Stimulated activated CD4-positive, alpha-beta T cell treated with anti-CD3 and anti-CD28 coated beads, TNF-alpha, amount 100 ng/mL, for 48 hours (primary cell): ENCODE measurements around the gene ZNF772.
A peak's percentile ranks its signal among the peaks of the same experiment; 100 is the strongest.

Source experiments
- DNase-seq, 3 donors: peaks; one replicate each; pipeline ENCODE4 v3.0.0-alpha.2; 2020; ENCODE audit warnings: low read depth in 3 of 3

ZNF772 gene

DNA sequence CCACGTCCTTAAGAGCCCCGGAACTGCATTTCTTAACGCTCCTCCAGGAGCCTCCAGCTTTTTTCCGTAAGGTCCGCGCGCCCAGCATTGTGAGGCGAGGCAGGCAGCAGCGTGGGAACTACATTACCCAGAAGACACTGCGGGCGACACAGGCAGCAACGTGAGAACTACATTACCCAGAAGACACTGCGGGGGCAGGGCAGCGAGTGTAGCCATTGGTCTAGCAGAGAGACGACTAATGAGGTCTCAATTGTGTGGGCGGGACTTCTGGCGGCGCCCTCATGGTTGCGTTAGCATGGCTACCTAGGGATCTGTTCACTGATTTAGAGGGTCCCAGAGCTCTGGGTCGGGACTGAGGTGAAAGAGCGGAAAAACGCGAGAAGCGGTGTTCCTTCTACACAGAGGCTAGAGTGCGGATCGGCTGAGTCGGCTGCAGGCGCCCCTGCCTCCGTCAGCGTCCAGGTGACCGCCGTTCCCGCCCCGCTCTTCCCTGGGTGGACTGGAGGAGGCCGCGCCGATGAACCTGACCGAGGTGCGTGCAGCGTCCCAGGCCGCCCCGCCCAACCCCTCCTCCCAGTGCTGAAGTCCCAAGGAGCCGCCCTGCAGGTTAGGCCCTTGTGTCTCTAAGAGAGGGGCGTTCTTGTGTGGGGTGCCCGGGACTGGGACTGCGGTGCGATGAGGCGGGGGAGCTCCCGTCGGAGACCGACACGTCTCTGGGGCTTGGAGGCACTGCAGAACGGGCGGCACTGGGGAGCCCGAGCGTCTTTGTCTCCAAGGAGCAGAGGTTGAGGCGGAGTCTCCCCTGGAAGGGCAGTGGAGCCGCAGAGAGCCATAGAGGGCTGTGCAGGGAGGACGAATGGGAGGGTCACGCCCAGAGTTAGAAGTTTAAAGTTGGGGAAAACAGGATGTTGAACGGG is 42.0 kb downstream of the ZNF772 start, which contains the start of gene ZNF749:
Gene ZNF749, plus strand, starts transcription at position 264 of the 917 bp plus-strand sequence. Its CDS starts 254 bp downstream, at position 518.
- DNase-seq = peak; percentile 96 to 97 (median 96)

DNA sequence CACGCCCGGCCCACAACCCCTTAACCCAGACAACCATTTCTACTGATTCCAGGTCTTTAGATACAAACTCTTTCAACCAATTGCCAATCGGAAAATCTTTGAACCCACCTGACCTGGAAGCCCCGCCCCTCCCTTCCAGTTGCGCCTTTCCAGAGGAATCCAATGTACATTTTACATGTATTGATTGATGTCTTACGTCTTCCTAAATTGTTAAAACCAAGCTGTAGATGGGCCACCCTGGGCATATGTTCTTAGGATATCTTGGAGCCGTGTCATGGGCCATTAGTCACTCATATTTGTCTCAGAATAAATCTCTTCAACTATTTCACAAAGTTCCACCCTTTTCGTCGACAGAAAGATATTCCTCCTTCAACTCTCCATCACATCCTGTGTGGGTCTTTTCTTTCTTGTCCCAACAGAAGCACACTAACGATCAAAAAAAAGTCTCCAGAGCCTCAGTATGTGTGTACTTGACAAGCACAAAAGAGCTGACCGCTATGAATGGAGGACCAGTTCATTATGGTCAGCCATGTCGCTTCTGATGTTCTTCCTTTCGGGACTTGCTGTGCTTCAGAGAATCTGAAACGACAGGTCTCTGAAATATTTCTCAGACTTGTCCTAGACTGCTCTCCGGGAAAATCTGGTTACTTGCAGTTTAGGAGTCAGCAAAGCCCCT is 42.8 kb downstream of the ZNF772 start:
- DNase-seq = no peak

DNA sequence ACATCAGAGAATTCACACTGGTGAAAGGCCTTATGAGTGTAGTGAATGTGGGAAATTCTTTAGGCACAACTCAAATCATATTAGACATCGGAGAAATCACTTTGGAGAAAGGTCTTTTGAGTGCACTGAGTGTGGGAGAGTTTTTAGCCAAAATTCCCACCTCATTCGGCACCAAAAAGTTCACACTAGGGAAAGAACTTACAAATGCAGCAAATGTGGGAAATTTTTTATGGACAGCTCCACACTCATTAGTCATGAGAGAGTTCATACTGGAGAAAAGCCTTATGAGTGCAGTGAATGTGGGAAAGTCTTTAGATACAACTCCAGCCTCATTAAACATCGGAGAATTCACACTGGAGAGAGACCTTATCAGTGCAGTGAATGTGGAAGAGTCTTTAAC is 56.3 kb downstream of the ZNF772 start:
- DNase-seq = no peak

DNA sequence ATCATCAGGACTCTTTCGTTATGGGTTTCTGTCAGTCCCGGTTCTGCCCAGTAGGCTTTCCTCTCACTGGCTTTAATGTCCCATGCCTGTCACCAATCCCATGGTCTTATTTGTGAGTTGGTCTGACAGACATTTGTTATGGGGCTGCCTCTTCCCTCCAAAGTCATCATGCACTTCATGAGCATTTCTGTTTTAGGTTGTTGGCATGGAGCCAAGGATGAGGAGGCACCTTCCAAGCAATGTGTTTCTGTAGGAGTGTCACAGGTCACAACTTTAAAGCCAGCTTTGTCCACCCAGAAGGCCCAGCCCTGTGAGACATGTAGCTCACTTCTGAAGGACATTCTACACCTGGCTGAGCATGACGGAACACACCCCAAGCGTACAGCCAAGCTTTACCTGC is 57.9 kb downstream of the ZNF772 start:
- DNase-seq = no peak
